GM12878 (cell line): ENCODE results near the gene LMCD1. TPM values are rescaled to one million over a fixed set of nuclear protein-coding genes. Genes with fewer than 3 reads are reported as not detected.

Source experiments
- ATAC-seq: fragments of 200-7000 bp; cut with Tn5 transposase; 3 replicates; pipeline ENCODE4 v1.9.1; 2020; ENCODE audit warnings: mild to moderate bottlenecking, moderate library complexity
- BruUV-seq: library from RNA; stranded (reverse); fragments of 400-500 nt; replicated peaks from 2 replicates; lab custom pipeline; 2021; lab: Mats Ljungman, UMichigan
- CTCF ChIA-PET: fragments of 300-600 bp; sonication (Branson Sonifier 250); formaldehyde crosslinking; extraction: SDS; loops from one replicate; lab custom pipeline; 2021; ENCODE audit warnings: inconsistent platforms; lab: Yijun Ruan, JAX
- POLR2A ChIA-PET: fragments of 350-600 bp; formaldehyde crosslinking; extraction: SDS; loops from one replicate; lab custom pipeline; 2021; ENCODE audit warnings: inconsistent platforms; lab: Charles Lee
- RAD21 ChIA-PET: fragments of 300-600 bp; sonication (Branson Sonifier 250); formaldehyde crosslinking; loops from one replicate; lab custom pipeline; 2023; ENCODE audit warnings: antibody characterized with exemption; ENCODE audit not compliant: unreplicated experiment; lab: Charles Lee
- SMC1A ChIA-PET: fragments of 300-600 bp; sonication (Branson Sonifier 250); formaldehyde crosslinking; loops from one replicate; lab custom pipeline; 2023; ENCODE audit not compliant: unreplicated experiment, uncharacterized antibody; lab: Charles Lee
- DNase-seq: peaks from one replicate; pipeline ENCODE4 v3.0.0-alpha.2; 2011; ENCODE audit warnings: low read depth, low spot score
- FAIRE-seq: peaks from 3 replicates; lab custom pipeline; 2011; peaks lifted over from hg19 to GRCh38; lab: Jason Lieb, UNC
- H2AFZ ChIP-seq: 2 replicates; pipeline ENCODE4 v1.6.0; 2011; ENCODE audit warnings: low read depth, low read length, control low read depth; ENCODE audit not compliant: control insufficient read depth
- H3K27ac ChIP-seq: 2 replicates; pipeline ENCODE4 v1.5.1; 2011; ENCODE audit warnings: control low read depth; ENCODE audit not compliant: control insufficient read depth, insufficient read depth
- H3K27me3 ChIP-seq, 2 experiments: replicated peaks in 1 of 2; 2 replicates each; pipeline versions ENCODE4 v1.6.0 to v1.6.1; 2011; ENCODE audit warnings: low read length in 1 of 2; ENCODE audit not compliant: control insufficient read depth in 2 of 2, insufficient read depth in 2 of 2
- H3K36me3 ChIP-seq, 2 experiments: 2 replicates each; pipeline ENCODE4 v1.5.1; 2011; ENCODE audit warnings: low read length in 1 of 2; ENCODE audit not compliant: control insufficient read depth in 2 of 2, insufficient read depth in 2 of 2
- H3K4me1 ChIP-seq: 2 replicates; pipeline ENCODE4 v1.6.1; 2011; ENCODE audit warnings: mild to moderate bottlenecking, low read length, moderate library complexity, mixed read lengths; ENCODE audit not compliant: control insufficient read depth, insufficient read depth
- H3K4me2 ChIP-seq: 2 replicates; pipeline ENCODE4 v1.6.0; 2011; ENCODE audit warnings: control low read depth; ENCODE audit not compliant: control insufficient read depth, insufficient read depth
- H3K4me3 ChIP-seq: fragments of 200-600 bp; sonication (generic); 2 replicates; pipeline ENCODE4 v1.5.1; 2016
- H3K79me2 ChIP-seq: 2 replicates; pipeline ENCODE4 v1.6.0; 2011; ENCODE audit warnings: low read length; ENCODE audit not compliant: control insufficient read depth, insufficient read depth
- H3K9ac ChIP-seq: 2 replicates; pipeline ENCODE4 v1.8.0; 2011; ENCODE audit warnings: low read length, control low read depth, mixed read lengths; ENCODE audit not compliant: control insufficient read depth, insufficient read depth
- H3K9me3 ChIP-seq: replicated peaks from 3 replicates; pipeline ENCODE4 v1.5.1; 2011; ENCODE audit warnings: mild to moderate bottlenecking, low read length; ENCODE audit not compliant: control insufficient read depth, insufficient read depth
- H4K20me1 ChIP-seq: 2 replicates; pipeline ENCODE4 v1.6.0; 2011; ENCODE audit not compliant: control insufficient read depth, insufficient read depth
- ATF2 ChIP-seq: IDR thresholded peaks from 2 replicates; pipeline ENCODE4 v1.6.1; 2012; ENCODE audit warnings: low read length, inconsistent platforms
- ATF3 ChIP-seq: IDR thresholded peaks from 2 replicates; pipeline ENCODE4 v1.6.1; 2011; ENCODE audit warnings: low read depth, mild to moderate bottlenecking, low read length, moderate library complexity, borderline replicate concordance; ENCODE audit errors: extremely low read depth
- E4F1 ChIP-seq: fragments of 450-650 bp; IDR thresholded peaks from 2 replicates; pipeline ENCODE4 v1.6.1; 2018; ENCODE audit warnings: borderline replicate concordance, mild to moderate bottlenecking; ENCODE audit not compliant: partially characterized antibody
- ELK1 ChIP-seq: IDR thresholded peaks from 2 replicates; pipeline ENCODE4 v1.6.1; 2012; ENCODE audit warnings: low read depth, low read length, improper control_type of control experiment
- MLLT1 ChIP-seq: fragments of 450-650 bp; IDR thresholded peaks from 2 replicates; pipeline ENCODE4 v1.6.1; 2016; ENCODE audit warnings: mild to moderate bottlenecking
- RCOR1 ChIP-seq: conservative IDR thresholded peaks from 2 replicates; pipeline ENCODE4 v1.6.1; 2012; ENCODE audit warnings: low read depth, low read length, improper control_type of control experiment
- RELB ChIP-seq: fragments of 450-650 bp; IDR thresholded peaks from 2 replicates; pipeline ENCODE4 v1.6.1; 2017; ENCODE audit warnings: low read depth, mild to moderate bottlenecking, moderate library complexity
- TBL1XR1 ChIP-seq: IDR thresholded peaks from 2 replicates; pipeline ENCODE4 v1.6.1; 2012; ENCODE audit warnings: low read depth, low read length, improper control_type of control experiment
- ZSCAN29 ChIP-seq: fragments of 450-650 bp; IDR thresholded peaks from 2 replicates; pipeline ENCODE4 v1.6.1; 2017; ENCODE audit warnings: mild to moderate bottlenecking, moderate library complexity
- WGBS: methylation state at CpG from one replicate; pipeline ENCODE4 v1.1.6; 2016; ENCODE audit warnings: low lambda C conversion rate; ENCODE audit not compliant: insufficient replicate concordance, insufficient coverage; ENCODE audit errors: missing lambda C conversion rate; 5-methylcytosine and 5-hydroxymethylcytosine counted together
- in situ Hi-C: fragments of 300-500 bp; cut with MboI; formaldehyde crosslinking; loops from 9 replicates; pipeline ENCODE4 v1.14.3; 2018; ENCODE audit warnings: mixed read lengths
- intact Hi-C: fragments of 100-400 bp; cut with micrococcal nuclease; formaldehyde crosslinking; loops from one replicate; pipeline ENCODE4 v1.14.2; 2022; ENCODE audit not compliant: unreplicated experiment
- polyA plus RNA-seq, 11 experiments: library from polyadenylated mRNA; depleted of rRNA in 4 of 11; unstranded in 6 of 11; stranded (reverse) in 5 of 11; fragments of >200 nt; fragmentation: Nextera tagmentation in 4 of 11; fragmentation: Illumina TruSeq in 1 of 11; extraction: Ambion mirVana in 4 of 11; extraction: Trizol in 1 of 11; gene quantifications; 1 replicate in 1 of 11; 2 replicates in 10 of 11; pipeline versions ENCODE4 v1.2.1 to v1.2.3, GENCODE V29; 2011 to 2016; ENCODE audit warnings: inconsistent platforms in 2 of 11, missing spikeins in 2 of 11, low read depth in 1 of 11
- total RNA-seq, 4 experiments: library from RNA; depleted of rRNA in 3 of 4; stranded (reverse); fragments of >200 nt in 3 of 4; fragmentation: Illumina TruSeq in 1 of 4; extraction: Trizol in 1 of 4; gene quantifications; 2 replicates each; pipeline versions ENCODE4 v1.2.1 to v1.2.3, GENCODE V29; 2013 to 2021

LMCD1 gene
- total and polyA plus RNA-seq, 10 of the 15 experiments (the other 5 are each of a cell fraction or from before 2014, with no cell fraction given), result 0.27 to 6.4 (median 1.7) TPM

- SMC1A ChIA-PET, result no interaction called here
- H3K36me3 ChIP-seq, result no peaks in the 10 kb centered on the region
- no peak for FAIRE-seq
- intact Hi-C loops, result no loop called here
- no TSS peak for BruUV-seq
- no peaks in the 10 kb centered on the region for H3K4me1 ChIP-seq
- no peaks in the 10 kb centered on the region for H3K27me3 ChIP-seq
- no peak overlapping the region for H3K4me2 ChIP-seq
- TF ChIP-seq RELB (no peak), E4F1 (no peak), ZSCAN29 (no peak), MLLT1 (no peak), ATF3 (no peak), RCOR1 (no peak), ELK1 (no peak), TBL1XR1 (no peak), ATF2 (no peak)
- TF ChIP-seq, all 136 proteins: peak for 0
- no peak overlapping the region for H3K9ac ChIP-seq
- 74% methylated on average over 6 of the region's 6 CpGs for WGBS
- H3K27ac ChIP-seq, result no peak overlapping the region
- ATAC-seq (no peak), DNase-seq (no peak)
- H4K20me1 ChIP-seq, result no peaks in the 10 kb centered on the region
- H3K79me2 ChIP-seq, result no peaks in the 10 kb centered on the region
- ChIA-PET POLR2A (no interaction called here), RAD21 (no interaction called here), CTCF (no interaction called here)
- no peak overlapping the region for H3K4me3 ChIP-seq
- H2AFZ ChIP-seq, result no peak overlapping the region
- H3K9me3 ChIP-seq, result no peaks in the 10 kb centered on the region
- in situ Hi-C loops, result no loop called here
Measured at GRCh38 chr3:8553405-8553804, 51.8 kb downstream of the LMCD1 start.
